ENCODE data around the gene KCNK18. TPM values are rescaled to one million over a fixed set of nuclear protein-coding genes. Genes with fewer than 3 reads are reported as not detected.

Gene KCNK18
- total RNA-seq, 2 experiments from 2014 or later, result not detected

- Histone ChIP-seq H3K9me3 (ENCODE audit: control insufficient read depth in 1 of 2, insufficient read depth in 1 of 2, low read length in 2 of 2) (peaks cover 0 to 47% of the 10 kb centered on the region in 2 experiments), H3K36me3 (ENCODE audit: insufficient read depth, low read length) (no peaks in the 10 kb centered on the region), H3K4me1 (ENCODE audit: insufficient read depth, low read length) (peaks cover 56% of the 10 kb centered on the region), H3K27me3 (ENCODE audit: control insufficient read depth in 1 of 2, insufficient read depth in 2 of 2, low read length in 2 of 2) (peaks cover 75 to 95% of the 10 kb centered on the region in 2 experiments), H3K27ac (ENCODE audit: low read depth in 1 of 2, low read length in 2 of 2) (no peak overlapping the region), H3K4me3 (ENCODE audit: low read length) (no peak overlapping the region)
- H3K36me3 Mint-ChIP-seq (ENCODE audit: low read depth), result no peaks in the 10 kb centered on the region
- no peak overlapping the region for H3K27ac Mint-ChIP-seq
- H3K27me3 Mint-ChIP-seq, result peaks cover 87% of the 10 kb centered on the region
- H3K4me3 Mint-ChIP-seq, result peak overlapping the region; percentile 21
- CTCF ChIA-PET, result no interaction called here
- ATAC-seq (ENCODE audit: poor library complexity), result no peak
- intact Hi-C loops (cut with DNase I, micrococcal nuclease), result no loop called here
- DNase-seq, result no peak
- POLR2A ChIA-PET, result no interaction called here
- peaks cover 40% of the 10 kb centered on the region for H3K4me1 Mint-ChIP-seq (ENCODE audit: low read depth)
- TF ChIP-seq, protein P1, sequence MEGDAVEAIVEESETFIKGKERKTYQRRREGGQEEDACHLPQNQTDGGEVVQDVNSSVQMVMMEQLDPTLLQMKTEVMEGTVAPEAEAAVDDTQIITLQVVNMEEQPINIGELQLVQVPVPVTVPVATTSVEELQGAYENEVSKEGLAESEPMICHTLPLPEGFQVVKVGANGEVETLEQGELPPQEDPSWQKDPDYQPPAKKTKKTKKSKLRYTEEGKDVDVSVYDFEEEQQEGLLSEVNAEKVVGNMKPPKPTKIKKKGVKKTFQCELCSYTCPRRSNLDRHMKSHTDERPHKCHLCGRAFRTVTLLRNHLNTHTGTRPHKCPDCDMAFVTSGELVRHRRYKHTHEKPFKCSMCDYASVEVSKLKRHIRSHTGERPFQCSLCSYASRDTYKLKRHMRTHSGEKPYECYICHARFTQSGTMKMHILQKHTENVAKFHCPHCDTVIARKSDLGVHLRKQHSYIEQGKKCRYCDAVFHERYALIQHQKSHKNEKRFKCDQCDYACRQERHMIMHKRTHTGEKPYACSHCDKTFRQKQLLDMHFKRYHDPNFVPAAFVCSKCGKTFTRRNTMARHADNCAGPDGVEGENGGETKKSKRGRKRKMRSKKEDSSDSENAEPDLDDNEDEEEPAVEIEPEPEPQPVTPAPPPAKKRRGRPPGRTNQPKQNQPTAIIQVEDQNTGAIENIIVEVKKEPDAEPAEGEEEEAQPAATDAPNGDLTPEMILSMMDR (IDR thresholded peaks at IDR 0.05), result no peak
- no peaks in the 10 kb centered on the region for H3K9me3 Mint-ChIP-seq
These were observed 33.2 kb upstream of the KCNK18 start for GRCh38 chr10:117163954-117164548.

DNA sequence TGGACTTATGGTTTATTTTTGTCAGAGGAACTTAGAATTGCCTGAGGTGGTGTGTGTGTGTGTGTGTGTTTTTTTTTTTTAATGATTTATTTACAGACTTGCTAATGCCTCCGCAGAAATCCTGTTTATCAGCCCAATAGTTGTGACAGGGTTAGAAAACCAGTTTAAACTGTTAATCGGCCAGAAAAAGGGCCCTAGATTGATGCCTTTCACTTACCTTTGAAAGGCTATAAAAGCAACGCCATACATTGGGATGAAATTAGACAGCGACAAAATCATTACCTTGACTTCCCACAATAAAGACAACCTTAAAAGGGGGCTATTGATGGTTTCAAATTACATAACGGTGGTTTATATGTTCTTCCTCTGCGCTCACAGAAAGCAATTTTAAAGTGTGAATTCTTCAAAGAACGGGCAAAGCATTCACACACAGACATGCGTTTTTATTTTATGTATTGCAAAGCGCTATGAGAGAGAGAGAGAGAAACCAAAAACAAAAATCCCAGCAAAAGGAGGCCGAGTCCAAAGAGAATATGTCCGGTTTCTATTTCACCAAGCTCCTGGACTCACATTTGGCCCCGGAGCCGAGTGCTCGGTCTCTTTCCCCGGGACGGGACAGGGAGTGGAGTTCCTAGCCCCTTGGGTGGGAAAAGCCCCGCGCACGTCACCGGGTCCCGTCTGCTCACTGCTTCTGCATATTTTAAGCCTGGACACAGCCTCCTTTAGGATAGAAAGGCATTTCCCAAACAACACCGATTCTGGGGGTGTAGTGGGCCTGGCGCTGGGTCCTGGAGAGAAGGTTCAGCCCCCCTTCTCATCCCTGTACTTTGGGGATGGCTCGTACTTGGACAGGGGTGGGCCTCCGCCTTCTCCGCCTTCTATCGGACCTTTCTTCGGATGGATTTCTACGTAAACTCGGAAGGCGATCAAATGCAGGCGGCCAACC, 32.4 kb upstream of the KCNK18 start:
- ATAC-seq (ENCODE audit: poor library complexity), result no peak
- intact Hi-C loops (cut with DNase I, micrococcal nuclease), result no loop called here
- Histone ChIP-seq H3K27me3 (ENCODE audit: control insufficient read depth in 1 of 2, insufficient read depth in 2 of 2, low read length in 2 of 2) (peaks cover 81 to 95% of the 10 kb centered on the region in 2 experiments), H3K4me3 (ENCODE audit: low read length) (no peak overlapping the region), H3K4me1 (ENCODE audit: insufficient read depth, low read length) (peaks cover 57% of the 10 kb centered on the region), H3K27ac (ENCODE audit: low read depth in 1 of 2, low read length in 2 of 2) (no peak overlapping the region), H3K9me3 (ENCODE audit: control insufficient read depth in 1 of 2, insufficient read depth in 1 of 2, low read length in 2 of 2) (peaks cover 0 to 47% of the 10 kb centered on the region in 2 experiments), H3K36me3 (ENCODE audit: insufficient read depth, low read length) (no peaks in the 10 kb centered on the region)
- peaks cover 47% of the 10 kb centered on the region for H3K4me1 Mint-ChIP-seq (ENCODE audit: low read depth)
- CTCF ChIA-PET, result interaction anchor here (2.9 kb wide), 1 partner anchor 10 kb away, joined by 12 read pairs; no protein-coding TSS in a partner anchor
- no peak overlapping the region for H3K4me3 Mint-ChIP-seq
- H3K27me3 Mint-ChIP-seq, result peaks cover 87% of the 10 kb centered on the region
- TF ChIP-seq, protein P1 (IDR thresholded peaks at IDR 0.05), result no peak
- H3K9me3 Mint-ChIP-seq, result no peaks in the 10 kb centered on the region
- POLR2A ChIA-PET, result no interaction called here
- no peak overlapping the region for H3K27ac Mint-ChIP-seq
- DNase-seq, result peak in 1 of 14 experiments; percentile 11
- H3K36me3 Mint-ChIP-seq (ENCODE audit: low read depth), result no peaks in the 10 kb centered on the region

DNA sequence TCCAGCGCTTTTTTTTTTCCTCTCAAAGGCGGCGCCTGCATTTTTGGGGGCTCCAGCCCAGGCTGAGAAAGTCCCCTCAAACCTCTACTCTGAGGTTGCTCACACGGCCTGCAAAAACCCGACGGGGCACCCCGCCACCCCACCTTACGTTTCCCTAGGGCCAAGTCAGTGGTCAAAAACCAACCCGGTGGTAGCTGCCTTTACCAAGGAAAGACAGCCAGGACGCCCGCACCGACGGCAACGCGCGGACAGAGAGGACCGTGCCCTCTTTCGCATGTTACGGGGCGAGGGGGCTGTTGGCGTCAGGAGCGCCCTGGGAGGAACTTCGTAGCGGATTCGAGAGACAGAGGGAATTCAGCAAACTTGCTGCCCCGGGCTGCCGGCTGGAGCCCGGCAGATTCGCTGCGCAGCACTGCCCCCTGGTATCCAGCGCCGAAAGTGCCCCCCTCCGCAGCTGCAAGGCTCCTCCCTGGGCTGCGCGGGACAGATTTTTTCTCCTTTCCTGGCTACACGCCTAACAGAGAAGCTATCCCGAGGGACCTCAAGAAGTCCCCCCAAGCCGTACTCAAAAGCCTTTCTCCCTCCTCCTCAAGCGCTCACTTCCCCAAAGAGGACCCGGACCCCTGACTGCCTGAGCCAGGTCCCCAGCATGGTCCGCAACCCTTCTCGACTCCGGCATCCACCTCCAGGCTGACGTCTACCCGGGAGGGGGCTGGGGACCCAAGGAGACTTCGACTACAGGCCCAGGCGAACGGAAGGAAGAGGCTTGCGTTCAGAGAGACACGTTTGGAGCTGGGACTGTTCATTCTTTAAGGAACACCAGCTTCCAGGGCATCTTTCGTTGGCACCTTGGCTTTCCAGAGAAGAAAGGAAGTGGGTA, 31.5 kb upstream of the KCNK18 start:
- Mint-ChIP-seq H3K4me1 (ENCODE audit: low read depth) (peaks cover 47% of the 10 kb centered on the region), H3K9me3 (no peaks in the 10 kb centered on the region), H3K4me3 (no peak overlapping the region), H3K36me3 (ENCODE audit: low read depth) (no peaks in the 10 kb centered on the region), H3K27ac (no peak overlapping the region), H3K27me3 (peaks cover 87% of the 10 kb centered on the region)
- ATAC-seq (ENCODE audit: poor library complexity) (no peak), DNase-seq (peak in 2 of 14 experiments; percentile 55 to 57)
- no peak overlapping the region for H3K4me3 ChIP-seq (ENCODE audit: low read length)
- peaks cover 84 to 95% of the 10 kb centered on the region in 2 experiments for H3K27me3 ChIP-seq (ENCODE audit: control insufficient read depth in 1 of 2, insufficient read depth in 2 of 2, low read length in 2 of 2)
- no peaks in the 10 kb centered on the region for H3K36me3 ChIP-seq (ENCODE audit: insufficient read depth, low read length)
- peaks cover 0 to 47% of the 10 kb centered on the region in 2 experiments for H3K9me3 ChIP-seq (ENCODE audit: control insufficient read depth in 1 of 2, insufficient read depth in 1 of 2, low read length in 2 of 2)
- peaks cover 57% of the 10 kb centered on the region for H3K4me1 ChIP-seq (ENCODE audit: insufficient read depth, low read length)
- ChIA-PET CTCF (interaction anchor here (2.9 kb wide), 1 partner anchor 9 kb away, joined by 12 read pairs; no protein-coding TSS in a partner anchor), POLR2A (interaction anchor here (1.3 kb wide), 1 partner anchor 9 kb away, joined by 4 read pairs; no protein-coding TSS in a partner anchor)
- no peak overlapping the region for H3K27ac ChIP-seq (ENCODE audit: low read depth in 1 of 2, low read length in 2 of 2)
- intact Hi-C loops (cut with DNase I, micrococcal nuclease), result no loop called here
- TF ChIP-seq, protein P1 (IDR thresholded peaks at IDR 0.05), result no peak
